Activated CD4-positive, alpha-beta T cell treated with anti-CD3 and anti-CD28 coated beads, Interleukin-2, amount 50 U/mL, for 1 hour (primary cell): ENCODE measurements around the gene KCTD8.

Experiments
- DNase-seq: peaks from one replicate; pipeline ENCODE4 v3.0.0-alpha.2; 2020

Gene KCTD8

DNA sequence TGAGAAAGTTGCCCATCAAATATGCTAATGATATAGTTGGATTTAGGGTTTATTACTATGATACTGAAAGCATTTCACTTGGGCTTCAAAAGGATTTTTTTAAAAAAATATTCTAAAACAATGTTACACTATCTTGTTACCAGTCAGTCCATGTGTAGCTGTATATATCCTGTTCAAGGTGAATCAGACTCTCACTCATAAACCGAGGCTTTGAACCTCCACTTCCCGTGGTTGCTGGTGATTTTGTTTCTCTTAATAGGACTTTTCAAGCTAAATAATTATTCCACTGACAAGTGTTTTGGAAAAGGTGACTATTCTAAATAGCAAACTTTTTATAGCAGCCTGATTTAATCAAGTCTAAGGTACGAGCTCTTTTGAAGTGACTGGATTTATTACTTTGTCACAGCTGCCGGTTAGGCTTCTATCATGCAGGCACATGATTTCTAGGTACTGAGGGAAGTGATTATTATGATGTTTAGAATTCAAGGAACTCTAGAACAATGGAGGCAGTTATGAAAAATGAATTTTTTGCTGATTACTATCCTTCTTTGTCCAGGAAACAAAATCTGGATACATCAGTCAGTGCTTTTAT lies 287.7 kb downstream of the KCTD8 start:
- DNase-seq = no peak

DNA sequence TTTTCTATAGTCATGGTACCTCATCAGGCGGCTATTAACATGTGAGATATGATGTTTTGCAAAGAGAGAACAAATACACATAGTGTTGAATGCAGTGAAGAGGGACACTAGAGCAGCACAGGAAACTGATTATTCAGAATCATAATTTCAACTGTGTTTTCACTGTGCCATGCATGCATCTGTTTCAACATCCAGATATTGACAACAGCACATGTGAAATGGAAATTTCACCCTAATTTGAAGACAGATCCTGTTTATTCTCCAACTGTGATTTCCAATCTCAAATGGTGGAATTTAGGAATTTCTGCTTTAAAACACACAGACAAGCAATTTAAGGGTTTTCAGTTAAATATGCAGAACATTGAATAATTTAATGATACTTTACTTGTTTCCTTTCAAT lies 288.6 kb downstream of the KCTD8 start:
- DNase-seq = no peak

DNA sequence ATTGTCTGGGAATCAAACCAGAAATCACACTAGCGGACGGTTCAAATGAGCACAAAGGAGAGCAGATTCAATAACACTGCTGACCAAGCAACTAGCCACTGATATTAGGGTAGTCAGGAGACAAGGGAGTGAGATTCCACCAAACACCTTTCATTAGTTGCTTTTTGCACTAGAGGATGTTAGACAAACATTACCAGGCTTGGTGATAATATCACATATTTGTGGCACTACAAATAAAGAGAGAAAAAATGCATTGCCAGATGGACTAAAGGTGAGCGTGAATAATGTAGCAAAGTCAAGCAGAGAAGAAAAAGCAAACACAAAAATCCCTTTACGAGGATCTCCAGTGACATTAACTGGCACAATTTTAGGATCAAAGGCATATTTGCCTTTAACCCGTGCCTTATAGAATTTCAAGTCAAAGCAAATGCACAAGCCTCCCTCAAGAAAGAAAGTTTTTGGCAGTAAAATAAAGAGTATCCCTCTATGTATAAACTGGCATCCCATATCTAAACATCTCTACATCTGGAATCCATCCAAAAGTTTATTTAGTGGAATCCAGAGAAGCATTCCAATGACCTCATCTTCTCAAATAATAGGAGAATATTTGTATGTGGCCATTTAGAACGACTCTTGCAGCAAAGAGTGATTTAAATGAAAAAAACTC lies 290.9 kb downstream of the KCTD8 start:
- no peak for DNase-seq

DNA sequence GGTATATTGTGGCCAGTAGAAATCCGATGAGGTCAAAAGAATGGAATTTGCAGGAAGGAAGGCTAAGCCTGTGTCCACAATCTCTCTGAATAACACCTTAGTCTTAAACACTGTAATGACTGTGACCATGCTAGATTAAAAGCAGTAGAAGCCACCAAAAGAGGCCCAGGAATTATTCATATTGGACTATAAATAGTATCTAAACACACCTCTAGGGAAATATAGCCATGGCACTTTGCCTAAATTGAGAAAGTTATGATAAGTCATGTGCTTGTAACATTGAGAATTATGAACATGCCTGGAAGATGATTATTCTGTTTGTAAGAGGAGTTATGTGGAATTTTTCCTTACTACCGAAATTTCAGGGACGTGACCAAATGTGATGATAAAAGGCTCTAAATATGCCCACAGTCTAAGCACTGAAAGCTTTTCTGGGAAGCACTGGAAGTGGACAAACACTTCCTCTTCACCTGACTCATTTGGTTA lies 298.5 kb downstream of the KCTD8 start:
- DNase-seq = no peak

DNA sequence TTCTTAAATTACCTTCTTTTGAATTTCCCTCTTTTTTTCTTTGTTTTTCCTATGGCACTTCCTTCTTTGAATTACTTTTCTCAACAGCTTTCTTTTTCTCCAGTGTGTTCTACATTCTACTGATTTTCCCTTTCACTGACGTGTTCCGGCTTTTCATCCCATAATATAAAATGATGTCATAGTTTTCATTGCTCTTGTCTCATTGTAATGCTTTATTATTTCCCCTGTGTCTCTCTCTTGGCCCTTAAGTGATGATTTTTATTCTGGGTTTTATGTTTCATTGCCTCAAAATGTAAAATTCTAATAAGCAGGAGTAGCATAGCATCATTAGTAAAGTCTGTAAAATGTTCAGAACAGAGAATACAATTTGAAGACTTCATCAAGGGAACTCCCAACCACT lies 299.3 kb downstream of the KCTD8 start:
- DNase-seq = no peak

DNA sequence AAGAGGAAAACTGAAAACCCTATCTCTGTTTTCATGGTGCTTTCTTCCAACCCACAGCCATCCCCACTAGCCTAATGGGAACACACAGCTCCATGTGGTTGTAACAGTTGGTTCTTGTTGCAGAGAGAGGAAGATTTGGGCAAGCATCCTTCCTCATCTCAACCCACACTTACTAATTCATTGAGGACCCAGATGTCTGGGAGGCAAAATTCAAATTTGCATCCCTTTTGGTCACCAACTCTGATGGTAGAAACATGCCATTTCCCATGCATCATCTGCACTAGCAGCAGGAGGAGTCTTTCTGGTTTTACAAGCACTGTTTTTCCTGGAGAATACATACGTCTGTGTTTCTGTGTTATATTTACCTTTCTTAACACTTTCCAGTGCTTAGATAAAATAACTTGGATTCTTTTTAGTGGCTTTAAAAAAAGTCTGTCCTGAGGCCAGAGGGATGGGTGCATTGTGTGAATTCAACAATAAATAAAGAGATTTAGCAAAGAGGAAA lies 301.0 kb downstream of the KCTD8 start:
- no peak for DNase-seq

DNA sequence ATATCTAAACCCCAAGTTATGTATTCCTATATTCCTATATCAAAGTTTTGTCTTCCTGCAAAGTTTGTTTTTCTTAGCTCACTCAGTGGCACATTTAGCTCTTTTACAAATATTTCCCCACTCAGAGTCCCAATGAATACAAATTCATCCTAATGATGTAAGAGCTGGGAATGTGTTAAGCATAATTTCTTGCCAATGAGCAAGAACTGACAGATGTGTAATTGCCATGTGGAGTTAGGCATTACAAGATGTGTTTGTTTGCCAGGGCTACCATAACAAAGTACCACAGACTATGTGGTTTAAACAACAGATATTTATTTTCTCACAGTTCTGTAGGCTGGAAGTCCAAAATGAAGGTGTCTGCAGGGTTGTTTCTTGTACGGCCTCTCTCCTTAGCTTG lies 302.1 kb downstream of the KCTD8 start:
- no peak for DNase-seq

DNA sequence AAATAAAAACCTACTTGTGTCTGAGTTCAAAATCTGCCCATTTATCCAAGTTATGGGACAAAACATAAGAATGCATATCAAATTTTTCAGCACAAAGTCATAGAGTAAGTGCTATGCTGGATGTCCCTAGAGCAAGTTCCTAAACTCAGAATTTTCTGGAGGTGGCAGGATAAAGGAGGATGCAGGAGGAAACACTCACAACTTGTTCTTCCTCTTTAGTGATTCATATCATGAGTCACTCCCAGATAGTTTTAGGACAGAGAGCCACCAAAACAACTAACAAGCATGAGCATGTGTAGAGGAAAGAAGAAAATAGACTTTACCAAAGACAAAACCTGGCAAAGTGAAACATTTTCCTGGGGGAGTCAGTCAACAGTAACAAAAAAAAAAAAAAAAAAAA lies 302.7 kb downstream of the KCTD8 start:
- no peak for DNase-seq

DNA sequence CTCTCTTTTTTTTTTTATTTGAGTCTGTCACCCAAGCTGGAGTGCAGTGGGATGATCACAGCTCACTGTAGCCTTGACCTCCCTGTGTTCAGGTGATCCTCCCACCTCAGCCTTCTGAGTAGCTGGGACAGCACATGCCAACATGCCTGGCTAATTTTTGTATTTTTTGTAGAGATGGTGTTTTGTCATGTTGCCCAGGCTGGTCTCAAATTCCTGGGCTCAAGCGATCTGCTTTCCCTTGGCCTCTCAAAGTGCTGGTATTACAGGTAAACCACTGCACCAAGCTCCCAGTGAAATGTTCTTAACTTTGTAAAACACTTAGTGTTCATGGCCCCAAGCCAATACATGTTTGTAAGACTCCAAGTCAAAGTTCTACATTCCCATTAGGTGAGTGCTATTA lies 316.1 kb downstream of the KCTD8 start:
- no peak for DNase-seq
